PC-3 (cell line): ENCODE measurements around the gene FAM13A. TPM values are rescaled to one million over a fixed set of nuclear protein-coding genes. Genes with fewer than 3 reads are reported as not detected.
A peak's percentile ranks its signal among the peaks of the same experiment; 100 is the strongest.

Experiments
- ATAC-seq: fragments of 200-7000 bp; cut with Tn5 transposase; 2 replicates; pipeline ENCODE4 v1.9.1; 2020; ENCODE audit warnings: mild to moderate bottlenecking, moderate library complexity
- BruUV-seq: library from RNA; stranded (reverse); fragments of 400-500 nt; replicated peaks from 2 replicates; lab custom pipeline; 2021; lab: Mats Ljungman, UMichigan
- CTCF ChIA-PET: fragments of 300-600 bp; sonication (Branson Sonifier 250); formaldehyde crosslinking; loops from one replicate; lab custom pipeline; 2022; ENCODE audit warnings: antibody characterized with exemption; lab: Charles Lee
- POLR2A ChIA-PET: fragments of 300-600 bp; sonication (Branson Sonifier 250); formaldehyde crosslinking; loops from one replicate; lab custom pipeline; 2022; ENCODE audit warnings: antibody characterized with exemption; ENCODE audit not compliant: unreplicated experiment; lab: Charles Lee
- DNase-seq: peaks from one replicate; pipeline ENCODE4 v3.0.0-alpha.2; 2015
- H2AFZ ChIP-seq: fragments of 300-600 bp; sonication (generic); 2 replicates; pipeline ENCODE4 v1.6.0; 2016; ENCODE audit warnings: antibody characterized with exemption, low read length
- H3F3A ChIP-seq: fragments of 300-600 bp; sonication (generic); one replicate; pipeline ENCODE4 v1.6.0; 2017; ENCODE audit warnings: antibody characterized with exemption, low read length, control low read depth, mild to moderate bottlenecking; ENCODE audit not compliant: unreplicated experiment
- H3K27ac ChIP-seq: fragments of 300-600 bp; sonication (generic); 2 replicates; pipeline ENCODE4 v1.5.1; 2016; ENCODE audit warnings: mild to moderate bottlenecking, low read length
- H3K27me3 ChIP-seq: fragments of 300-600 bp; sonication (generic); 2 replicates; pipeline ENCODE4 v1.6.1; 2016; ENCODE audit warnings: low read length, mixed read lengths
- H3K36me3 ChIP-seq: fragments of 300-600 bp; sonication (generic); 2 replicates; pipeline ENCODE4 v1.6.1; 2016; ENCODE audit warnings: low read depth, mixed run types, low read length, mixed read lengths
- H3K4me1 ChIP-seq: fragments of 300-600 bp; sonication (generic); 2 replicates; pipeline ENCODE4 v1.5.1; 2016; ENCODE audit warnings: low read length; ENCODE audit not compliant: insufficient read depth
- H3K4me2 ChIP-seq: fragments of 300-600 bp; sonication (generic); 2 replicates; pipeline ENCODE4 v1.6.0; 2016; ENCODE audit warnings: low read length
- H3K4me3 ChIP-seq: fragments of 300-600 bp; sonication (generic); 2 replicates; pipeline ENCODE4 v1.5.1; 2016; ENCODE audit warnings: mild to moderate bottlenecking, low read length, mixed read lengths
- H3K79me2 ChIP-seq: fragments of 300-600 bp; sonication (generic); 2 replicates; pipeline ENCODE4 v1.6.1; 2017; ENCODE audit warnings: low read length, mixed read lengths
- H3K9ac ChIP-seq: fragments of 300-600 bp; sonication (generic); 2 replicates; pipeline ENCODE4 v1.6.0; 2016; ENCODE audit warnings: mild to moderate bottlenecking, low read length
- H3K9me2 ChIP-seq: fragments of 300-600 bp; sonication (generic); replicated peaks from 2 replicates; pipeline ENCODE4 v1.6.1; 2016; ENCODE audit warnings: mixed run types, low read length, mixed read lengths
- H3K9me3 ChIP-seq: fragments of 300-600 bp; sonication (generic); 2 replicates; pipeline ENCODE4 v1.6.1; 2016; ENCODE audit warnings: low read length, mixed read lengths
- H4K20me1 ChIP-seq: fragments of 300-600 bp; sonication (generic); 2 replicates; pipeline ENCODE4 v1.6.1; 2016; ENCODE audit warnings: low read length, mixed read lengths
- CTCF ChIP-seq: fragments of 300-600 bp; sonication (generic); conservative IDR thresholded peaks from 2 replicates; pipeline ENCODE4 v1.5.1; 2017; ENCODE audit warnings: antibody characterized with exemption, low read depth, mild to moderate bottlenecking, low read length
- EZH2 ChIP-seq: fragments of 300-600 bp; sonication (generic); IDR thresholded peaks from one replicate; pipeline ENCODE4 v1.6.1; 2017; ENCODE audit warnings: antibody characterized with exemption, mild to moderate bottlenecking, low read length; ENCODE audit not compliant: unreplicated experiment
- EZH2phosphoT487 ChIP-seq: fragments of 300-600 bp; sonication (generic); IDR thresholded peaks from 2 replicates; pipeline ENCODE4 v1.6.1; 2018; ENCODE audit warnings: mild to moderate bottlenecking, antibody characterized with exemption, low read length, borderline replicate concordance
- intact Hi-C: fragments of 100-400 bp; cut with micrococcal nuclease; formaldehyde crosslinking; loops from 2 replicates; pipeline ENCODE4 v1.9.0; 2023
- total RNA-seq: library from RNA; depleted of rRNA; stranded (reverse); fragments of >200 nt; gene quantifications from 2 replicates; pipeline ENCODE4 v1.2.3, GENCODE V29; 2014

The FAM13A gene
- total RNA-seq, 1 experiment from 2014 or later = 8.6 TPM

GRCh38 chr4:88993246-88993645 lies 63.7 kb downstream of the FAM13A start:
- POLR2A ChIA-PET = no interaction called here
- H3K9me3 ChIP-seq = no peaks in the 10 kb centered on the region
- ATAC-seq = no peak
- H3F3A ChIP-seq = no peaks in the 10 kb centered on the region
- CTCF ChIA-PET = no interaction called here
- no peak overlapping the region for H2AFZ ChIP-seq
- DNase-seq = no peak
- H3K4me1 ChIP-seq = peaks cover 6% of the 10 kb centered on the region
- H3K36me3 ChIP-seq = no peaks in the 10 kb centered on the region
- H4K20me1 ChIP-seq = no peaks in the 10 kb centered on the region
- H3K79me2 ChIP-seq = no peaks in the 10 kb centered on the region
- H3K4me3 ChIP-seq = no peak overlapping the region
- no peaks in the 10 kb centered on the region for H3K9me2 ChIP-seq
- H3K27ac ChIP-seq = no peak overlapping the region
- BruUV-seq = no TSS peak
- TF ChIP-seq EZH2phosphoT487 (no peak), EZH2 (no peak), CTCF (no peak)
- no peak overlapping the region for H3K9ac ChIP-seq
- H3K27me3 ChIP-seq = no peaks in the 10 kb centered on the region
- intact Hi-C loops = no loop called here
- H3K4me2 ChIP-seq = no peak overlapping the region

GRCh38 chr4:88991746-88992145 lies 65.2 kb downstream of the FAM13A start:
- no peak overlapping the region for H3K27ac ChIP-seq
- no peaks in the 10 kb centered on the region for H3K9me3 ChIP-seq
- TF ChIP-seq EZH2phosphoT487 (no peak), CTCF (no peak), EZH2 (no peak)
- no peaks in the 10 kb centered on the region for H3K27me3 ChIP-seq
- ChIA-PET POLR2A (no interaction called here), CTCF (no interaction called here)
- ATAC-seq (no peak), DNase-seq (peak; percentile 38)
- H3K79me2 ChIP-seq = no peaks in the 10 kb centered on the region
- peaks cover 6% of the 10 kb centered on the region for H3K4me1 ChIP-seq
- no peaks in the 10 kb centered on the region for H4K20me1 ChIP-seq
- intact Hi-C loops = no loop called here
- H3K4me2 ChIP-seq = 0 out of 2 replicates have a peak overlapping the region, but pooled peaks have one; percentile 8
- H3K4me3 ChIP-seq = no peak overlapping the region
- no peak overlapping the region for H2AFZ ChIP-seq
- H3K36me3 ChIP-seq = no peaks in the 10 kb centered on the region
- no peaks in the 10 kb centered on the region for H3K9me2 ChIP-seq
- H3K9ac ChIP-seq = no peak overlapping the region
- no peaks in the 10 kb centered on the region for H3F3A ChIP-seq
- BruUV-seq = no TSS peak

- no peaks in the 10 kb centered on the region for H3K9me3 ChIP-seq
- CTCF ChIA-PET = interaction anchor here (0.6 kb wide), 1 partner anchor 8 kb away, joined by 3 read pairs; no protein-coding TSS in a partner anchor
- H3K9ac ChIP-seq = no peak overlapping the region
- H4K20me1 ChIP-seq = no peaks in the 10 kb centered on the region
- no peak overlapping the region for H3K4me2 ChIP-seq
- H3K4me1 ChIP-seq = peaks cover 6% of the 10 kb centered on the region
- H3K4me3 ChIP-seq = no peak overlapping the region
- no TSS peak for BruUV-seq
- no peaks in the 10 kb centered on the region for H3K9me2 ChIP-seq
- no peak overlapping the region for H2AFZ ChIP-seq
- no peaks in the 10 kb centered on the region for H3F3A ChIP-seq
- H3K27ac ChIP-seq = no peak overlapping the region
- TF ChIP-seq EZH2phosphoT487 (no peak), CTCF (no peak), EZH2 (no peak)
- POLR2A ChIA-PET = no interaction called here
- H3K36me3 ChIP-seq = no peaks in the 10 kb centered on the region
- DNase-seq = no peak
- intact Hi-C loops = no loop called here
- no peak for ATAC-seq
- no peaks in the 10 kb centered on the region for H3K79me2 ChIP-seq
- H3K27me3 ChIP-seq = no peaks in the 10 kb centered on the region
Measured at GRCh38 chr4:88989990-88990389, 67.0 kb downstream of the FAM13A start.
